ENCODE data around the gene BAG5.

- TF ChIP-seq SP1 (IDR thresholded peaks at IDR 0.05) (no peak), BHLHE40 (IDR thresholded peaks at IDR 0.05; ENCODE audit: borderline replicate concordance) (no peak), ARNT (IDR thresholded peaks at IDR 0.05) (no peak), FOXM1 (IDR thresholded peaks at IDR 0.05; ENCODE audit: borderline replicate concordance) (no peak), FOXA1 (IDR thresholded peaks at IDR 0.05) (no peak), TARDBP (IDR thresholded peaks at IDR 0.05) (no peak), ZNF384 (IDR thresholded peaks at IDR 0.05) (no peak)
Measured at GRCh38 chr14:103547941-103548462, 14.5 kb downstream of the BAG5 start.
